Measurements from ENCODE around the gene IMMP1L. TPM values are rescaled to one million over a fixed set of nuclear protein-coding genes. Genes with fewer than 3 reads are reported as not detected.

The IMMP1L gene
- total RNA-seq, 1 experiment from 2014 or later: 38.5 TPM

- H3K9ac ChIP-seq (ENCODE audit: low read length): no peak overlapping the region
- peaks cover 87% of the 10 kb centered on the region for H3K79me2 ChIP-seq (ENCODE audit: insufficient read depth, low read length)
- H2AFZ ChIP-seq (ENCODE audit: low read depth, low read length, poor library complexity, severe bottlenecking): no peak overlapping the region
- no peaks in the 10 kb centered on the region for H3K4me1 ChIP-seq (ENCODE audit: control insufficient read depth in 1 of 2, insufficient read depth in 2 of 2, low read length in 2 of 2)
- TF ChIP-seq CBX3 (IDR thresholded peaks at IDR 0.05; ENCODE audit: low read depth): no peak
- no peak for TF ChIP-seq TCF7L2 (IDR thresholded peaks at IDR 0.05; ENCODE audit: borderline replicate concordance, extremely low read depth, insufficient read depth, insufficient read length)
- TF ChIP-seq SIN3A (IDR thresholded peaks at IDR 0.05; ENCODE audit: low read depth): no peak
- TF ChIP-seq ELF1 (IDR thresholded peaks at IDR 0.05; ENCODE audit: borderline replicate concordance, low read depth): no peak
- TF ChIP-seq SRF (IDR thresholded peaks at IDR 0.05; ENCODE audit: low read depth): no peak
- no peak for TF ChIP-seq POLR2AphosphoS5 (IDR thresholded peaks at IDR 0.05; ENCODE audit: low read depth, low read length)
- TF ChIP-seq CEBPB (IDR thresholded peaks at IDR 0.05; ENCODE audit: low read depth): no peak
- TF ChIP-seq SP1 (IDR thresholded peaks at IDR 0.05; ENCODE audit: low read depth): no peak
- TF ChIP-seq YY1 (IDR thresholded peaks at IDR 0.05; ENCODE audit: extremely low read depth, insufficient replicate concordance, low read depth, low read length): no peak
- no peak for TF ChIP-seq JUND (IDR thresholded peaks at IDR 0.05)
- TF ChIP-seq ATF3 (IDR thresholded peaks at IDR 0.05): no peak
- TF ChIP-seq EZH2 (IDR thresholded peaks at IDR 0.05): no peak
- no peaks in the 10 kb centered on the region for H3K27me3 ChIP-seq (ENCODE audit: insufficient read depth, low read length)
- BruUV-seq (replicated peaks): no TSS peak
- ChIA-PET POLR2A (no interaction called here), RAD21 (ENCODE audit: low non-redundant PET in 1 of 2, low total read pairs in 2 of 2, uncharacterized antibody in 2 of 2, unreplicated experiment in 2 of 2) (no interaction called here), CTCF (no interaction called here)
- H3K4me2 ChIP-seq (ENCODE audit: low read length): no peak overlapping the region
- H3K4me3 ChIP-seq (replicated peaks in 1 of 2; ENCODE audit: low read depth in 1 of 2, low read length in 2 of 2): no peak overlapping the region
- DNase-seq (ENCODE audit: low read depth, low spot score) (no peak), ATAC-seq (no peak)
- no peaks in the 10 kb centered on the region for H3K9me3 ChIP-seq (ENCODE audit: control insufficient read depth in 1 of 2, insufficient read depth in 1 of 2, low read depth in 1 of 2, low read length in 2 of 2)
- no peaks in the 10 kb centered on the region for H3K36me3 ChIP-seq (ENCODE audit: control insufficient read depth in 1 of 2, insufficient read depth in 2 of 2, low read length in 2 of 2)
- H4K20me1 ChIP-seq (ENCODE audit: insufficient read depth): peaks cover 11% of the 10 kb centered on the region; the same call in 1 of the 2 replicates
- intact Hi-C loops (cut with micrococcal nuclease): no loop called here
- H3K9me2 ChIP-seq (ENCODE audit: insufficient read depth): no peaks in the 10 kb centered on the region
- no peak overlapping the region for H3K27ac ChIP-seq (ENCODE audit: low read depth, low read length)
These were observed 17.0 kb downstream of the IMMP1L start for GRCh38 chr11:31492320-31492913.

All from HCT116 (cell line).